Measurements from ENCODE around the gene ECD.
"Not testable (repeated sequence)": the region's sequence is repeated elsewhere in the genome, so short reads cannot be mapped to it uniquely, and the experiment has no call there.

Gene ECD

DNA sequence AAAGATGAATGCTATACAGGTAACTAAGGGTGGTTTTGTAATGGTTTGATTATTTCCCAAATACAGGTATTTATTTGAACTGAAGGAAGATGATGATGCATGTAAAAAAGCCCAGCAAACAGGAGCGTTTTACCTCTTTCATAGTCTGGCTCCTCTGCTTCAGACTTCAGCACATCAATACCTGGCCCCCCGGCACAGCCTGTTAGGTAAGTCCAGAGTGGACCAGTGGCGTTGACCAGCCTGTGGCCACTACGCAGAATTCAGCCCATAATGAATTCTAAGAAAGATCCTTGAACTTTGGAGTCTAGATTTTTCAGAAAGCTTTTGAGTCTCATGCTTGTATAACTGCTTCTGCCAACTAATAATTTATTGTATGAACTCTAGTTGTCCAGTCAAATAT, 47.9 kb downstream of the ECD start:
- Histone ChIP-seq H3K36me3 (ENCODE audit: insufficient read depth, low read length) (peaks cover 10% of the 10 kb centered on the region), H3K9me3 (replicated peaks; ENCODE audit: low read length) (no peaks in the 10 kb centered on the region), H3K4me3 (ENCODE audit: low read length) (no peak overlapping the region), H3K4me2 (ENCODE audit: low read length) (no peak overlapping the region), H3K9ac (ENCODE audit: low read depth, low read length) (no peak overlapping the region), H3K27me3 (ENCODE audit: control insufficient read depth, insufficient read depth, low read length) (no peaks in the 10 kb centered on the region), H3K4me1 (ENCODE audit: control insufficient read depth, insufficient read depth, low read length) (peaks cover 20% of the 10 kb centered on the region)

DNA sequence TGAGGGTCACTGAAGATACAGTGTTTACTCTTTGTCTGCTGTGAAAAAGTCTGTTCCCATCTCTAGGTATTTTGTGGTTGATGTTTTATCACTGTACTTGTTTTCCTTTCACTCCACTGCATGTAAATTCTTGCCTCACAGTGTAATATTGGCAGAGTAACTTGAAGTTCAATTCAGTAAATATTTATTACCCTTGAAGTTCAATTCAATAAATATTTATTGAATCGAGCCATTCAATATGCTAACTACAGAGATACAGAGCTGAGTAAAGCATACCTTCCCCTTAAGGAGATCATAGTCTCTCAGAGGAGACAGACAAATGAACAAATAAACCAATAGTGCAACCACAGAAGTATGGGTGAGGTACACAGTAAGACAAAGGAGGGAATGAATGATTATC, 48.4 kb downstream of the ECD start:
- Histone ChIP-seq H3K27me3 (ENCODE audit: control insufficient read depth, insufficient read depth, low read length) (no peaks in the 10 kb centered on the region), H3K9ac (ENCODE audit: low read depth, low read length) (no peak overlapping the region), H3K4me2 (ENCODE audit: low read length) (no peak overlapping the region), H3K9me3 (replicated peaks; ENCODE audit: low read length) (no peaks in the 10 kb centered on the region), H3K4me1 (ENCODE audit: control insufficient read depth, insufficient read depth, low read length) (peaks cover 20% of the 10 kb centered on the region), H3K4me3 (ENCODE audit: low read length) (no peak overlapping the region), H3K36me3 (ENCODE audit: insufficient read depth, low read length) (peaks cover 8% of the 10 kb centered on the region)

DNA sequence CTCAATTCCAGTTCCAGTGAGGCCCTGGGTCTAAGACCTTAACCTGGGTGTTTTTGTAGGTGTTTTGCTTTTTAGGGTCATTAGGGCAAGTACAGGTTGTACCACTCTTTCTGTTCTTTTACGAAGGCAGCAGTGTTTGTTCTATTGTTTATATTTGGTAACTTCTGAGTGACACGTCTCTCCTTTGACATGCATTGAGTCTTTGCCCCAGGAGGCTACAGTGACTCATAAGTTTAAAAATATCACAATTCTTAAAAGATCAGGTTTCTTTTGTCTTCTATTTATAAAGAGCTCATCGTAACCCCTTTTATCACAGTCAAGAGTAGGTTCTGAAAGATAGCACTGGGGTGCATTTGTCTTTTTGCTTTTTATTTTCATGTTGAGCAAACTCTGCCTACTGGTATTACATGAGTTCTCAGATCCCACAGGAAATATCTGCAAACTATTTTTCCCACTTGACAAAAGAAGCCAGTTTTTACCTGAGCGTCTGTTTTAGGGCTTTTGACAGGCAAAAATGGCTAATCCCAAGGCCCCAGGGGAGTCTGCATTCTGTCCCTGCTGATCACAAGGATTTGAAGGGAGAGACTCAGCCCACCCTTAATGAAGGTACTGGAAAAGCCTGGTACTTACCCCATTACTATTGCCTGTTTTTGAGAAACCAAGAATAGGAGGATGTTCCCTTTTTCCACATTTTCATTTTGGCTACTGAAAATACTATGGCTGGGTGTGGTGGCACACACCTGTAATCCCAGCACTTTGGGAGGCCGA, 49.6 kb downstream of the ECD start:
- Histone ChIP-seq H3K9me3 (replicated peaks; ENCODE audit: low read length) (no peaks in the 10 kb centered on the region), H3K9ac (ENCODE audit: low read depth, low read length) (peak overlapping the region; percentile 54), H3K36me3 (ENCODE audit: insufficient read depth, low read length) (peaks cover under 1% of the 10 kb centered on the region), H3K27me3 (ENCODE audit: control insufficient read depth, insufficient read depth, low read length) (no peaks in the 10 kb centered on the region), H3K4me3 (ENCODE audit: low read length) (peak overlapping the region; percentile 4), H3K4me1 (ENCODE audit: control insufficient read depth, insufficient read depth, low read length) (peaks cover 30% of the 10 kb centered on the region), H3K4me2 (ENCODE audit: low read length) (peak overlapping the region; percentile 59)

DNA sequence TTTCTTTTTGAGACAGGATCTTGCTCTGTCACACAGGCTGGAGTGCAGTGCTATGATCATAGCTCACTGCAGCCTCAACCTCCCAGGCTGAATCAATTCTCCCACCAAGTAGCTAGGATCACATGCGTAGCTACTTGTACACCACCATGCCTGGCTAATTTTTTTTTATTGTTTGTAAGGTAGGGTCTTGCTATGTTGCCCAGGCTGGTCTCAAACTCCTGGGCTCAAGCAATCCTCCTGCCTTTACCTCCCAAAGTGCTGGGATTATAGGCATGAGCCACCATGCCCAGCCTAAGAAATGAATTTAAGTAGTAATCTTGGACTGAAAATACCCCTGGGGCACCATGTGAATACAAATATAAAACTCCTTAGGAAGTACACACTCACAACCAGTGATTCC, 51.8 kb downstream of the ECD start:
- H3K4me2 ChIP-seq (ENCODE audit: low read length): no peak overlapping the region

DNA sequence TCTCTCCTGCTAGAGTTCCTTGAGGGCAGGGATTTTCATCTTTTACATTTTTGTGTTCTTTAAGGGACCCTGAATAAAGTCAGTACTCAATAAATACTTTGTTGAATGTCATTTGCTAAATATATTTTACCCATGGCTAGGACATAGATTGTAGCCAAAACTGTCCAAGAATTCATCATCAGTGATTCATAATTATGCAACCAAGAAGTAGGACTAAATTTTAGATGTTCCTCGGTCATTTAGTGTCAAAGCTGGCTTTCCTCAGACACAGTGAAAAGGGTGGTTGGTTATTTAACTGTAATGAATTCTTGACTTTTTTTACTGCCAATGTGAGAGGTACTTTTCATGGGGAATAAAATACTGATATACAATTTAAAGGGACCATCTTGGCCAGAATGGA, 54.3 kb downstream of the ECD start:
- Histone ChIP-seq H3K36me3 (ENCODE audit: insufficient read depth, low read length) (no peaks in the 10 kb centered on the region), H3K27me3 (ENCODE audit: control insufficient read depth, insufficient read depth, low read length) (no peaks in the 10 kb centered on the region), H3K4me2 (ENCODE audit: low read length) (peak overlapping the region; percentile 20), H3K9me3 (replicated peaks; ENCODE audit: low read length) (no peaks in the 10 kb centered on the region), H3K4me1 (ENCODE audit: control insufficient read depth, insufficient read depth, low read length) (peaks cover 32% of the 10 kb centered on the region), H3K4me3 (ENCODE audit: low read length) (no peak overlapping the region), H3K9ac (ENCODE audit: low read depth, low read length) (peak overlapping the region; percentile 1)

More for the DNA sequence above, 51.8 kb downstream of the ECD start:
- Histone ChIP-seq H3K36me3 (ENCODE audit: insufficient read depth, low read length) (no peaks in the 10 kb centered on the region), H3K4me3 (ENCODE audit: low read length) (no peak overlapping the region), H3K27me3 (ENCODE audit: control insufficient read depth, insufficient read depth, low read length) (no peaks in the 10 kb centered on the region), H3K4me1 (ENCODE audit: control insufficient read depth, insufficient read depth, low read length) (peaks cover 41% of the 10 kb centered on the region), H3K9me3 (replicated peaks; ENCODE audit: low read length) (no peaks in the 10 kb centered on the region), H3K9ac (ENCODE audit: low read depth, low read length) (no peak overlapping the region)

DNA sequence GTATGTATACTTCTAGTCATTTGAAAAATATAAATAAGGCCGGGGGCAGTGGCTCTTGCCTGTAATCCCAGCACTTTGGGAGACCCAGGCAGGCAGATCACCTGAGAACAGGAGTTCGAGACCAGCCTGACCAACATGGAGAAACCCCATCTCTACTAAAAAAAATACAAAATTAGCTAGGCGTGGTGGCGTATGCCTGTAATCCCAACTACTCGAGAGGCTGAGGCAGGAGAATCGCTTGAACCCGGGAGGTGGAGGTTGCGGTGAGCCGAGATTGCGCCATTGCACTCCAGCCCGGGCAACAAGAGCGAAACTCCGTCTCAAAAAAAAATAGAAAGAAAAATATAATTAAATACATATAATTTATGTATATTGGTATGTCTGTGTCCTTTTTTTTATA, 55.8 kb downstream of the ECD start:
- not testable (repeated sequence) for H3K9me3 ChIP-seq (replicated peaks; ENCODE audit: low read length); H3K4me3 ChIP-seq (ENCODE audit: low read length); H3K4me2 ChIP-seq (ENCODE audit: low read length); H3K36me3 ChIP-seq (ENCODE audit: insufficient read depth, low read length); H3K27me3 ChIP-seq (ENCODE audit: control insufficient read depth, insufficient read depth, low read length); H3K9ac ChIP-seq (ENCODE audit: low read depth, low read length)
- peaks cover 21% of the 10 kb centered on the region for H3K4me1 ChIP-seq (ENCODE audit: control insufficient read depth, insufficient read depth, low read length)

DNA sequence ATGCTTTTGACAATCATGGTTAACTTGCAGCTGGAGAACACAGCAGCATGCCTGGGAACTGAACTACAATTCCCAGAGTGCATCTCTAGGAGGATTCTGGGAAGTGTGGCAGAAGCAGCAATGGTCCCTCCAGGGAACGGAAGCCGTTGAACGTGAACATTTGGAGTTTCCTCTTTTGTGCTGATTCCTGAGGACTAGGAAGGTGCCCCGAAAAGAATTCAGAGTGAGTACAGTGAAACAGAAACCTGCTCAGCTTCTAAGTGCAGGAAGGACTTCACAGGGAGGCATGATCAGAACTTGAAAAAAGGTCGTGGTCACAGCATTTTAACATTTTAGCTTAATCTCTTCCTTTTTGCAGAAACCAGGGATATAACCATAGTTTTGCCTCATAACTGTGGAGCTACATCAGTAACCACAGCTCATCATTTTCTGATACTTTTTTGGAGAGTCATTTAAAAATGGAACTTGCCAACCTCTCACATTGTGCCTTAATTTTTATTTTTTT, 57.4 kb downstream of the ECD start, which contains the start of gene NUDT13:
NUDT13 (plus strand) TSS at position 111 of the 505 bp plus-strand sequence. CDS start 3,911 bp downstream, outside the sequence.
- Histone ChIP-seq H3K9ac (ENCODE audit: low read depth, low read length) (peak within 1 kb of the TSS; percentile 86), H3K4me3 (ENCODE audit: low read length) (peak within 1 kb of the TSS; percentile 73), H3K4me2 (ENCODE audit: low read length) (peak within 1 kb of the TSS; percentile 88), H3K36me3 (ENCODE audit: insufficient read depth, low read length) (no peaks in the 10 kb centered on the region), H3K27me3 (ENCODE audit: control insufficient read depth, insufficient read depth, low read length) (no peaks in the 10 kb centered on the region), H3K9me3 (replicated peaks; ENCODE audit: low read length) (no peaks in the 10 kb centered on the region), H3K4me1 (ENCODE audit: control insufficient read depth, insufficient read depth, low read length) (peaks cover 21% of the 10 kb centered on the region)

DNA sequence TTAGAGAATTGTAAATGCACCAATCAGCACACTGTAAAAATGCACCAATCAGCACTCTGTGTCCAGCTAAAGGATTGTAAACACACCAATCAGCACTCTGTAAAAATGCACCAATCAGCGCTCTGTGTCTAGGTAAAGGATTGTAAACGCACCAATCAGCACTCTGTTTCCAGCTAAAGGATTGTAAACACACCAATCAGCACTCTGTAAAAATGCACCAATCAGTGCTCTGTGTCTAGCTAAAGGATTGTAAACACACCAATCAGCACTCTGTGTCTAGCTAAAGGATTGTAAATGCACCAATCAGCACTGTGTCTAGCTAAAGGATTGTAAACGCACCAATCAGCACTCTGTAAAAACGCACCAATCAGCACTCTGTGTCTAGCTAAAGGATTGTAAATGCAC, 58.6 kb downstream of the ECD start:
- not testable (repeated sequence) for H3K36me3 ChIP-seq (ENCODE audit: insufficient read depth, low read length)

DNA sequence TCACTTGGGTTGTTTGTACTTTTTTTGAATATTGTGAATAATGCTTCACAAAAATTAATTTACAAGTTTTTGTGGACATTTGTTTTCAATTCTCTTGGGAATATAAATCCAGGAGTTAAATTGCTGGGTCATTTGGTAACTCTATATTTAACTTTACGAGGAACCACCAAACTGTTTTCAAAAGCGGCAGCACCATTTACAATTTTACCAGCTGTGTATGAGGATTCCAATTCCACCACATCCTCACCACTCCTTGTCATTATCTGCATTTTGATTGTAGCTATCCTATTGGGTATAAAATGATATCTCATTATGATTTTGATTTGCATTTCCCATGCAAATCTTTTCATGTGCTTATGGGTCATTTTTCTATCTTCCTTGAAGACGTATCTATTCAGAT, 61.5 kb downstream of the ECD start:
- Histone ChIP-seq H3K4me3 (ENCODE audit: low read length) (no peak overlapping the region), H3K9ac (ENCODE audit: low read depth, low read length) (no peak overlapping the region), H3K27me3 (ENCODE audit: control insufficient read depth, insufficient read depth, low read length) (no peaks in the 10 kb centered on the region), H3K4me1 (ENCODE audit: control insufficient read depth, insufficient read depth, low read length) (peaks cover 2% of the 10 kb centered on the region), H3K36me3 (ENCODE audit: insufficient read depth, low read length) (no peaks in the 10 kb centered on the region), H3K9me3 (replicated peaks; ENCODE audit: low read length) (no peaks in the 10 kb centered on the region), H3K4me2 (ENCODE audit: low read length) (no peak overlapping the region)

More for the DNA sequence above, 58.6 kb downstream of the ECD start:
- peaks cover 21% of the 10 kb centered on the region for H3K4me1 ChIP-seq (ENCODE audit: control insufficient read depth, insufficient read depth, low read length)
- not testable (repeated sequence) for H3K27me3 ChIP-seq (ENCODE audit: control insufficient read depth, insufficient read depth, low read length); H3K4me3 ChIP-seq (ENCODE audit: low read length); H3K9me3 ChIP-seq (replicated peaks; ENCODE audit: low read length); H3K9ac ChIP-seq (ENCODE audit: low read depth, low read length); H3K4me2 ChIP-seq (ENCODE audit: low read length)

DNA sequence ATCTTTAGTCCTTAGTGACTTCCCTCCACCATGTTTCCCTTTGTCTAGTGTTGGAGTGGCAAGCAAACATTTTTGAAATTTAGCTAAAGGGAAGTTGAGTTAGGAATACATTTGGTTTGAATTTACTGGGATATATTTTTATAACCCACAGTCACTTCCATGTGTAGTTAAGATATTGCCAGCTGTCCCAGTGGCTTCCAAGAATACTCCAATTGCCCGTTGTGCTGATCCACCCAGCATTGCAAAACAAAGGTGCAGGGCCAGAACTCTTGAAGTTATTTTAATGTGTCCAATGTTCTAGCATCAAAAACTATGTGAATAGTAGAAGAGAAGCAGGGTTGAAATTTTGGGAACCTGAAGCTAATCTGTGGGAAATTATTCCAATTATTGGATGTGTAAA, 68.7 kb downstream of the ECD start:
- Histone ChIP-seq H3K4me2 (ENCODE audit: low read length) (no peak overlapping the region), H3K9me3 (replicated peaks; ENCODE audit: low read length) (no peaks in the 10 kb centered on the region), H3K27me3 (ENCODE audit: control insufficient read depth, insufficient read depth, low read length) (no peaks in the 10 kb centered on the region), H3K9ac (ENCODE audit: low read depth, low read length) (no peak overlapping the region), H3K4me3 (ENCODE audit: low read length) (no peak overlapping the region), H3K36me3 (ENCODE audit: insufficient read depth, low read length) (no peaks in the 10 kb centered on the region), H3K4me1 (ENCODE audit: control insufficient read depth, insufficient read depth, low read length) (peaks cover 6% of the 10 kb centered on the region)

DNA sequence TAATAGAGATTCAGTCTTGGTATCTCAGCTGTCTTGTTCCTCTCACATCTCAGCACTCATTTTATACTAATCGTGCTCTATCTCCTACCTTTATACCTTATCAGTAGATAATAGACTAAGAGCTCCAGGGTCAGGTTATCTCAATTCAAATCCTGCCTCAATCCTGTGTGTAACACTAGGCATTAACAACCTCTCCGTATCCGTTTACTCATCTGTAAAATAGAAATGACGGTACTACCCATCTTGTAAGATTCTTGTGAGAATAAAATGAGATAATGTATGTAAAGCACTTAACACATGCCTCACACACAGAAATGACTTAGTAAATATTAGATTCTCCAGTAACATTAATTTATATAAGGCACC, 70.5 kb downstream of the ECD start:
- Histone ChIP-seq H3K9ac (ENCODE audit: low read depth, low read length) (peak overlapping the region; percentile 98), H3K36me3 (ENCODE audit: insufficient read depth, low read length) (no peaks in the 10 kb centered on the region), H3K4me1 (ENCODE audit: control insufficient read depth, insufficient read depth, low read length) (peaks cover 9% of the 10 kb centered on the region), H3K4me3 (ENCODE audit: low read length) (peak overlapping the region; percentile 88), H3K27me3 (ENCODE audit: control insufficient read depth, insufficient read depth, low read length) (no peaks in the 10 kb centered on the region), H3K4me2 (ENCODE audit: low read length) (peak overlapping the region; percentile 76), H3K9me3 (replicated peaks; ENCODE audit: low read length) (no peaks in the 10 kb centered on the region)

Data from skeletal muscle satellite cell (primary cell).